T-helper 1 cell (primary cell): Measurements from ENCODE around the gene CPXM2.

Experiments used
- DNase-seq, 5 donors: peaks; one replicate each; pipeline ENCODE4 v3.0.0-alpha.2; 2012 to 2020

CPXM2 gene

DNA sequence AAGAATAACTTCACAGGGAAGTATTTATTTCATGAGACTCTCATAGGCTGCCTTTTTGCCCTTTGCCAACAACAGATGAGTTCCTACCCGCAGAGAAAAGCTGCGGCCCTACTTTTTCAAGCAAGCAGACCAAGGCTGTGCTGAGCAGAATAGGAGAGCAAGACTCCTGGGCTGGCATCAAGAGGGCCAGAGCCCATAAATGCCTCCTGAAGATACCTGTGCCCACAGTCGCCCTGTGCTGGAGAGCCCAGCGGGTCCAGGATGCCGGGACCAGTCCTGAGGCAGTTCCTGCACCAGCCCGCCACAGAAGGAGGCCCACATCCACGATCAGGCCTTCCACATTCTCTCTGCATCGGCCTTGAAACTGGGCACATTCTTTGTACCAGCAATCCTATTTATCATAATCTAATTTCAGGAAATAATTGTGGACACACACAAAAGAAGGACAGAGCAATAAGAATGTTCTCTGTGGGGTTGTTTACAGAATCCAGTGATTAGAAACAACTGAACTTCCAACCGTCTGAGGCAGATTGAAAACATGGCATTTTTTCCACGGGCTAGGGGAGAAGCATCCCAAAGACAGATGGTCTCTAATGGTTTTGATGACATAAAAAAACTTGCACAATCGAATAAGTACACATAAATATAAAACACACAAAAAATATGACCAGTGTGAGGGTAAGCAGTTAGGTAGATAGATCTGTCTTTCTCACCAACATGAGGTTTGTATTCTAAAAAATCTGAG, 95.6 kb downstream of the CPXM2 start:
- no peak for DNase-seq

DNA sequence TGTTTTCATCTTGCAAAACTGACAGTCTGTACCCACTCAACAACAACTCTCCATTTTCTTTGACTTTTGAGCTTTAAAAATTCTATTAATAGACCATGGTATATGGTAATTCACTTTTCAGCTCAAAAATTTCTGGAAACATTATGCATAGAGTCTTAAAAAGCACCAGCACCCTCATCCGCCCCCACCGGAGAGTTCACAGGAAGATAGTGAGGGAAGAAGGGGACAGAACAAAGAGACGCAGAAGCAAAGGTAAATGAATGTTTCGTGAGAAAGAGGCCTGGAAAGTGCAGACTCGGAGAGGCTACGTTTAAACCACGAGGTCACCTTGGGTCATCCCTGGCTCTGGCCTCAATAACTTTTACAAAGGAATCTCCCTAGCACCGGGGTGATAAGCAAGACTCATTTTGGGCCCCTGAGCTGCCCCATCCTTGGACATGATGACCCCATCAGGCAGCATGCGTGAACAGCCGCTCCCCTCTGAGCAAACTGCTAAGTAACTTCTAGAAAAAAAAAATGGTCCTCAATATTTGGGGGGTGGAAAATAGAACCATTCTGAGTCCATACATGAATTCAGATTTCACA, 96.3 kb downstream of the CPXM2 start:
- no peak for DNase-seq

GRCh38 chr10:123792248-123792978, 99.2 kb downstream of the CPXM2 start:
- no peak for DNase-seq

GRCh38 chr10:123790132-123790885, 101.3 kb downstream of the CPXM2 start:
- no peak for DNase-seq

- no peak for DNase-seq
These were observed 102.6 kb downstream of the CPXM2 start for GRCh38 chr10:123788981-123789380.

- DNase-seq = no peak
These were observed 104.0 kb downstream of the CPXM2 start for GRCh38 chr10:123787566-123787965.

GRCh38 chr10:123786896-123787295, 104.7 kb downstream of the CPXM2 start:
- DNase-seq = no peak

DNA sequence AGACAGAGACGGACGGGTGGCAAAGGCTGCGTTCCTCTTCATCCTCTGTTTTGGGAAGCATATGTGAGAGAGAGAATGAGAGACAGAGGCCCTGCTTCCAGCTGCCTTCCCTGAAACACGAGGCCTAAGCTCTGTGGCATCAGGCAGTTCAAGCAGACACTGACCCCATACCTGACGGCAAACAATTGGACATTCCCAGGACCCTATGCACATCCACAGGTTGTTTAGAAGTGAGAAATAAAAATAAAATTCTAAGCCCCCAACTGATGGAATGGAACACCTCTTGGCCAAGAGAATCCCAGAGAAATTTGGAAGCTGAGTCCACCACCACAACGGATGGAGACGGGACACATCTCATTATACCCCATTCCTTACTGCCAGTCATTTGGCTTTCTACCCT, 105.3 kb downstream of the CPXM2 start:
- no peak for DNase-seq

- no peak for DNase-seq
These were observed 107.0 kb downstream of the CPXM2 start for GRCh38 chr10:123784646-123785045.

DNA sequence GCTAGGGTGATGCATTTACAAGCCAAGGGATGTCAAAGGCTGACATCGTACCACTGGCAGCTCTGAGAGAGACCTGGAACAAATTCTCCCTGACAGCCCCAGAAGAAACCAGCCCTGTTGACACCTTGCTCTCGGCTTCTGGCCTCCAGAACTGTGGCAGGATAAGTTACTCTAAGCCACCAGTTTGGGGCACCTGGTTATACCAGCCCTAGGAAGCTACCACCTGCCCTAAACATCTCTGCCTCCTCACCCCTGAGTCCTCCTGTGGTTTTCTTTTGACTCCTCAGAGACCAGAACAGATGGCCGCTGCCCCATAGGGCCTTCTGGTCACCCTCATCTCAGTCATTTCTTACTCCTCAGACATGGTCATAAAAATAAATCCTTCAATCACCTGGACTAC, 107.4 kb downstream of the CPXM2 start:
- no peak for DNase-seq

DNA sequence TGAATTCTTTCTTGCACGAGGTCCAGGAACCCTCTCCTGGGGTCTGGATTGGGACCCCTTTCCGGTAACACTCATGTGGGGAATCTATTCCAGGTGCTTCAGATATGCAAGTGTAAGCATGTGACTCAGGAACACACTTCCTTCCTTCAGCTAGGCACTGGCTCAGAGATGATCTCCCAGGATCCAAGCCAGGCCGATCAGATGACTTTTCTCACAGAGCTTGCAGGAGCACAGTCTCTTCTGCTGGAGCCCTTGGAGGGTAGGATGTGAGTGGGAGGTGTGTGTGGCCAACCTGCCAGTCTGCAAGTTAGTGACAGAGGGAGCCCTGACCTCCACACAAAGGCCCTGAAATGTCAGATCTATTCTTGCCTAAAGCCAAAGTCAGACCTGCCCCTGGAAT, 108.3 kb downstream of the CPXM2 start:
- no peak for DNase-seq

DNA sequence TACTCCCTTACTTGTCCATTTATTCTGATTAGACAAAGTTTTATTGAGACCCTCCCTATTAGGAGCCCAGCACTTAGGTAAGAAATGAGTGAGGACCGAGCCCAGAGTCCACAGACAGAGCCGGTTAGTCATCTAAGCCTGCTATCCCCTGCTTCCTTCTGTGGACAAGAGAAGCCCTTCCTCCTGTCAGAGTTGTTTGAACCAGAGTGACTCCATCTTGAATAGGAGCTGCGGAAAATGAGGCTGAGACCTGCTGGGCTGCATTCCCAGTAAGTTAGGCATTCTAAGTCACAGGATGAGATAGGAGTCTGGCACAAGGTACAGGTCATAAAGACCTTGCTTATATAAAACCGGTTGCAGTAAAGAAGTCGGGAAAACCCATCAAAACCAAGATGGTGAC, 109.1 kb downstream of the CPXM2 start:
- no peak for DNase-seq

GRCh38 chr10:123781956-123782500, 109.6 kb downstream of the CPXM2 start:
- DNase-seq = no peak

GRCh38 chr10:123781324-123781900, 110.2 kb downstream of the CPXM2 start:
- no peak for DNase-seq

- no peak for DNase-seq
These were observed 112.7 kb downstream of the CPXM2 start for GRCh38 chr10:123778719-123779517.

DNA sequence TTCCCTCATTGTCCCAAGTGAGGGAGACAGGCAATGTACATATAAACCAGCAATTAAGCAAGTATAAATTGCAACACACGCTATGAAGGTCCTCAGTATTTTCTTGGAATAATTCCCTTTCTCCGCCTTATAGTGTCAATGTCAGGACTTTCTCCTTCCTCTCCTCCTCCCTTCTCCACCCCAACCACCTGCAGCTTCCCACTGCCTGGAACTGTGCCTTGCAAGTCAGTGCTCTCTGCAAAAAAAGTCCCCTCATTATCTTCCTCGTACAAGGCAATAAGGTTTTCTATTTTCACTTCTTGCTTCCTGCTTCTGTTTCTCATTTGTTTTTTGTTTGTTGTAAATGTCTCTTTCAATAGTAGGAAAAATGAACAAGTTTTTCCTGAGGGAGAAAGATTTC, 113.7 kb downstream of the CPXM2 start:
- DNase-seq = no peak

DNA sequence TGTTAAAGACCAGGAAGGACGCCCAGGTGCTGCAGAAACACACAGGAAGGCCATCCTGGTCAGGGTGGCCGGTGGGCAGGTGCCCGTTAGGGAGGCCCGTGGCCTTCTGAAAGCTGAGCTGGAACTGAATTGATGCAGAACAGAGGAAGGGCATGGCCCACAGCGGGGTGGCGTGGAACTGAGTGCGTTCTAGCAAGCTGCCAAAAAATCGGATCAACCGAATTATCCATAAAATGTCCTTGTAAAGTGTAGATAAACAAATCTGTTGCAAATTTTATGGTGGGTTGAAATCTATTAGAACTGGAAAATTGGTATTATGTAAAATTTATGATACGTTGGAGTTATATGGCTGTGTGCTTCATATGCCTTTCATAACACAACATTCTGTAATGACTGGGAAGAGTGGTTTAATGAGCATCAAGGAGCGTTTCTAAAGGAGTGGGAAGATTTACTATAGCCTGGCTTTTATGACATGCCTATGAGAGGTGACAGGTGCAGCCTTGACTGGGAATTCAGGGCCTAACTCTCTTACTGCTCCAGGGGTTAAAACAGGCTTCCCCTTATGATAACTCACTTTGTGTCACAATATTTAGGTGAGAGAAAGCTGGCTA, 117.4 kb downstream of the CPXM2 start:
- no peak for DNase-seq

DNA sequence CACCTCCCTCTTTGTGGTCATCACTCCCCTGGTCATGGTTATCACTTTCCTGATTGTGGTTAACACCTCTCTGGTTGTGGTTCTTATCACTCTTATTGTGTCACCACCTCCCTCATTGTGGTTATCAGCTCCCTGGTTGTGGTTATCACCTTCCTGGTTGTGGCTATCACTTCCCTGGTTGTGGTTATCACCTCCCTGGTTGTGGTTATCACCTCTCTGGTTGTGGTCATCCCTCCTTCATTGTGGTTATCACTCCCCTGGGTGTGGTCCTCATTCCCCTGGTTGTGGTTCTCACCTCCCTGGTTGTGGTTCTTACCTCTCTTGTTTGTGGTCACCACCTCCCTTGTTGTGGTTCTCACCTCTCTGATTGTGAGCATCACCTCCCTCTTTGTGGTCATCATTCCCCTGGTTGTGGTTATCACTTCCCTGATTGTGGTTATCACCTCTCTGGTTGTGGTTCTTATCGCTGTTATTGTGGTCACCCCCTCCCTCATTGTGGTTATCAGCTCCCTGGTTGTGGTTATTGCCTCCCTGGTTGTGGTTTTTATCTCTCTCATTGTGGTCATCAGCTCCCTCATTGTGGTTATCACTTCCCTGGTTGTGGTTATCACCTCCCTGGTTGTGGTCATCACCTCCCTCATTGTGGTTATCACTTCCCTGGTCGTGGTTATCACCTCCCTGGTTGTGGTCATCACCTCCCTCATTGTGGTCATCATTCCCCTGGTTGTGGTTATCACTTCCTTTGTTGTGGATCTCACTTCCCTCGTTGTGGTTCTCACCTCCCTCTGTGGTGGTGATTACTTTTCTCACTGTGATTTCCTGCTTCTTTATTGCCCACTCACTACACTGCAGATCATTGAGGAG, 118.7 kb downstream of the CPXM2 start:
- peak in 2 of 5 donors; percentile 2 to 59 for DNase-seq

- peak in 1 of 5 donors; percentile 11 for DNase-seq
These were observed 119.5 kb downstream of the CPXM2 start for GRCh38 chr10:123771877-123772644.
